HG03060 (cell line): ENCODE data around the gene TMEM150C.
"Not testable (repeated sequence)": the region's sequence is repeated elsewhere in the genome, so short reads cannot be mapped to it uniquely, and the experiment has no call there.

Experiments
- ATAC-seq: cut with Tn5 transposase; IDR thresholded peaks from one replicate; pipeline ENCODE4 v1.9.1; 2021; ENCODE audit warnings: low read depth, moderate number of reproducible peaks; ENCODE audit not compliant: unreplicated experiment

Gene TMEM150C

GRCh38 chr4:82480771-82481505 lies 80.8 kb downstream of the TMEM150C start:
- ATAC-seq: no peak

DNA sequence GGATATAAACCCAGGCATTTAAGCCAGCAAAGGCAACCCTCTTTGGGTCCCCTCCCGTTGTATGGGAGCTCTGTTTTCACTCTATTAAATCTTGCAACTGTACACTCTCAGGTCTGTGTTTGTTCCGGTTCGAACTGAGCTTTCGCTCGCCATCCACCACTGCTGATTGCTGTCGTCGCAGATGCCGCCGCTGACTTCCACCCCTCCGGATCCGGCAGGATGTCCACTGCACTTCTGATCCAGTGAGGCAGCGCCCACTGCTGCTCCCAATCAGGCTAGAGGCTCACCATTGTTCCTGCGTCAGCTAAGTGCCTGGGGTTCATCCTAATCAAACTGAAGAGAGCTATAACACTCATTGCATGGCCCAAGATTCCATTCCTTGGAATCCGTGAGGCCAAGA lies 82.2 kb downstream of the TMEM150C start:
- no peak for ATAC-seq

GRCh38 chr4:82477469-82477868 lies 84.3 kb downstream of the TMEM150C start:
- ATAC-seq: not testable (repeated sequence)

GRCh38 chr4:82475931-82476330 lies 85.9 kb downstream of the TMEM150C start:
- not testable (repeated sequence) for ATAC-seq

- ATAC-seq: no peak
These were observed 88.1 kb downstream of the TMEM150C start for GRCh38 chr4:82473621-82474164.

- ATAC-seq: not testable (repeated sequence)
These were observed 88.7 kb downstream of the TMEM150C start for GRCh38 chr4:82473080-82473479.

- ATAC-seq: no peak
These were observed 91.9 kb downstream of the TMEM150C start for GRCh38 chr4:82469791-82470345.

DNA sequence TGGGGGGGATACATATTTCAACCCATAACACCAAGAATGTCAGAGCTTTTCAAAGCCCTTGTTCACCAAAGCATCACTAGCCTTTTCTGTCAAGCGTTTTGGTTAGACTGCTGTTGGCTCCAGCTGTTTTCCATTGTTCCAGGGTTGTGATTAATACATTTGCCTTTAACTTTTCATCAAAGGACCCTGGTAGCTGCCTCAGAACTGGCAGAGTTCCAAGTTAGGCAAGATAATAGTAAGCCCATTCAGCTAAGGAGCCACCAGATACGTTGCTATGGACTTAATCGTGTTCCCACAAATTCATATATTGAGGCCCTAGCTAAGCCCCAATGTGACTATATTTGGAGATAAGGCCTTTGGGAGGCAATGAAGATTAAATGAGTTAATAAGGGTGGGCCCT lies 94.3 kb downstream of the TMEM150C start:
- no peak for ATAC-seq

GRCh38 chr4:82463221-82463620 lies 98.6 kb downstream of the TMEM150C start:
- ATAC-seq: no peak

GRCh38 chr4:82462415-82462831 lies 99.4 kb downstream of the TMEM150C start:
- peak; percentile 66 for ATAC-seq

DNA sequence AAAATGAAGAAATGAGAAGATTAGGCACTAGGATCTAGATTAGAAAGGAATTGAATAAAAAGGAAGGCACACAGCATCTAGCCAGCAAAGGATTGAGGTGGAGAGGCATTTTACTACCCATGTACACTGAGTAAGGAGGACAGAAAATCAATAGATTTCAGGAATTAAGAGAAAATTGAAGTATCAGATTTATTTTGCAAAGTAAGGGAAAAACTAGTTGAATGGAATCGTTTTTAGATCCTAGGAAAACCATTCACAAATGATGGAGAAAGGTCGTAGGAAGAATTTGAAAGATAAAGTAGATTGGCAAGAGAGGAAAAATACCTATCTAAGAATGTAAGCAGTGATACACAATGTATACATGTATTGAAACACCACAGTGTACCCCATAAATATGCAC lies 100.1 kb downstream of the TMEM150C start:
- no peak for ATAC-seq

DNA sequence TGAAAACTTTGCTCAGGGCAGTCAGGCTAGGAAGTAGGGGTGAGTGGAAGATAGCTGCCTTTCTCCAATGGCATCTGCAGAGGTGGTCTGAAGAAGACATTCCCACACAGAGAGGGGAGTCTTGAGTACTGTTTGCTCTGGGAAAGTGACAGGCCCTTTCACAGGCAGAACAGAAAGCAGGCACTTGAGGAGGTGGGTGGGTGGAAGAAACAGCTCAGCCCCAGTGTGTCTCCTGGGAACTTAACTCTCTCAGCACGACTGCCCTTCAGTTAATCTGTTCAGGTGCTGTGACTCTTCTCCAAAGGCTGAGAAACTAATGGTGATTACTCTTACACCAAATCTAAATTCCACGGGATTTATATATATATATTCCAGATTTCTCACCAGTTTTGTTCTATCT lies 103.1 kb downstream of the TMEM150C start:
- no peak for ATAC-seq

- ATAC-seq: no peak
These were observed 104.5 kb downstream of the TMEM150C start for GRCh38 chr4:82457266-82457665.

DNA sequence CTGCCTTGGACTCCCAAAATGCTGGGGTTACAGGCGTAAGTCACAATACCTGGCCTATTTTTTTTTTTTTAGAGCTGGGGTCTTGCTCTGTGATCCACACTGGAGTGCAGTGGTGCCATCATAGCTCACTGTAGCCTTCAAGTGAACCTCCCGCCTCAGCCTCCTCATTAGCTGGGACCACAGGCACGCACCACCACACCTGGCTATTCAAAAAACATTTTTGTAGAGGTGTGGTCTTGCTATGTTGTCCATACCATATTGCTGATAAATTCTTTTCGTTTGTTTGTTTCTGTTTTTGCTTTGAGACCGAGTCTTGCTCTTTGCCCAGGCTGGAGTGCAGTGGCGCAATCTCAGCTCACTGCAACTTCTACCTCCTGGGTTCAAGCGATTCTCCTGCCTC lies 109.8 kb downstream of the TMEM150C start:
- ATAC-seq: no peak

- no peak for ATAC-seq
These were observed 110.6 kb downstream of the TMEM150C start for GRCh38 chr4:82450966-82451755.

DNA sequence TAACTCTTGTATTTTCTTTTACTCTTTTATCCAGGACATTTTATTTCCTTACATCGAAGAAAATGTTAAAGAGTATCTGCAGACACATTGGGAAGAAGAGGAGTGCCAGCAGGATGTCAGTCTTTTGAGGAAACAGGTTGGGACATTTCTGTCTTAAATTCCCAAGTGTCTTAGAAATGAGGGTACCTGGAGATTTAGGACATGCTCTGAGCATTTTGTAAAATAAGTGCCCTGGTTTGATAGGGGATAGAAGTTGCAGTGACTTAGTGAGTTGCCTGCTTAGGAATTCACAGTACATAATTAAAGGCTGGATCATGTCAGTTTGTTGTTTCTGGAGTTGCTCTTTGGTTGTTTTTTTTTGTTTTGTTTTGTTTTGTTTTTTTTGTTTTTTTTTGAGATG lies 113.9 kb downstream of the TMEM150C start:
- ATAC-seq: no peak

DNA sequence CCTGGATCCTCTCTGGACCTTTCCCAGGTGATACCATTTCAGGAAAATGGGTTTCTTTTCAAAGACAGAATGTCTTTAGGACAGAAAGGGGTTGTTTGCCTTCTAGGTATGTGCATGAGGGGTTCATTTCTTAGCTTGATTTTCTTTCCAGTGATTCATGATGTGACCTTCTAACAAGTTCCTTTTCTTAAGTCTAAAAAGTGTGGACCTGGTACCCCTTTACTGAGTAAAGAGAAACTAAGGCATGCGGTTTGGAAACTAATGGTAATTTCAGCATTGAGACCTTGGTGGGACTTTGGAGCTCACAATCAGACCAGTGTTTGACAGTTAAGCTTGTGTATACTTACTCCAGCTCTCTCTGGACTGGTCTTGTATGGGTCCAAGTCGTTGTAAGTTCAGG lies 122.7 kb downstream of the TMEM150C start:
- no peak for ATAC-seq

GRCh38 chr4:82437285-82438005 lies 124.3 kb downstream of the TMEM150C start:
- ATAC-seq: no peak

DNA sequence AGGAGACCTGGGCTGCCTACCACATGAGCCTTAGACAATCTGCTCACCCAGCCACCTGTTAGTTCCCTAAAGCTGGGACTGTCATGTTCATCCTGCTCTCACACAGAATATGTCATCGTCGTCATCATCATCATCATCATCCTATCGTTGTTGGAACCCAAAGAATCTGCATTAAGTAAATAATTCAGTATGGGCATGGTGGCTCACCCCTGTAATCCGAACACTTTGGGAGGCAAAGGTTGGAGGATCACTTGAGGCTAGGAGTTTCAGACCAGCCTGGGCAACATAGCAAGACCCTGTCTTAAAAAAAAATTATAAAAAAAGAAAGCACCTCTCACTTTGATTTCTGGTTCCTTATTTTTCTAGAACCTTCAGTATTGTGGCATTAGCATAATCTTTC lies 125.0 kb downstream of the TMEM150C start:
- no peak for ATAC-seq

DNA sequence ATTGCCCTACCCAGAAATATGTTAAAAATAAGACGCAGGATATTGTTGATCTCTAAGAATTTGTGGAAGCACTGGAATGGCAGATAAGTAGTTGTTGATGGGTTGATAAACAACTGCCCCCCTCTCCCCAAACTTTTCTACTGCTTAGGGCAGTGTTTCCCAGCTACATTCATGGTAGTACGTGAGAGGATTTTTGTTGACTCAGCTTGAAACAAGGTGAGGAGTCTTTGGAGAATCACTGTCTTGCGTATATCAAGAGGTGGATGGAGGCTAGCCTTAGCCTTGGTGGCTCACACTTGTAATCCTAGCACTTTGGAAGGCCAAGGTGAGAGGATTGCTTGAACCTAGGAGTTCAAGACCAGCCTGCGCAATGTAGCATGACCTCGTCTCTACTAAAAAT lies 125.7 kb downstream of the TMEM150C start:
- ATAC-seq: no peak

DNA sequence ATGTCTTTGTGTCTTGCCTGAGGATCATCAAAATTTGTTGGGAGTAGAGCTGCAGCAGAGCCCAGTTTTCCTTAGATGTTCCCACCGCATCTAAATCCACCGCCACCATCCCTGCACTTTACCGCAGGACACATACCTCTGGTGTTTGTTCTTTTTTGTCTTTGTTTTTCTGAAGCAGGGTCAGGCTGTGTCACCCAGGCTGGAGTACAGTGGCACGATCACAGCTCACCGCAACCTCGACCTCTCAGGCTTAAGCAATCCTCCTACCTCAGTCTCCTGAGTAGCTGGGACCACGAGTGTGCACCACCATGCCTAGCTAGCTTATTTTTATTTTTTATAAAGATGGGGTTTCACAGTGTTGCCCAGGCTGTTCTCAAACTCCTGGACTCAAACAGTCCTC lies 126.8 kb downstream of the TMEM150C start:
- no peak for ATAC-seq
